Osteocyte (in vitro differentiated cells): ENCODE measurements around the gene NRIP1. TPM values are rescaled to one million over a fixed set of nuclear protein-coding genes. Genes with fewer than 3 reads are reported as not detected.

ENCODE experiments used
- DNase-seq: peaks from one replicate; pipeline ENCODE4 v3.0.0; 2021; ENCODE audit warnings: mixed read lengths; ENCODE audit not compliant: unreplicated experiment; ENCODE audit errors: extremely low spot score
- H3K27ac Mint-ChIP-seq: one replicate; pipeline ENCODE4 v1.8.0; 2021; ENCODE audit warnings: mild to moderate bottlenecking, mixed read lengths; ENCODE audit not compliant: unreplicated experiment
- H3K27me3 Mint-ChIP-seq: one replicate; pipeline ENCODE4 v1.8.0; 2021; ENCODE audit warnings: mixed read lengths; ENCODE audit not compliant: unreplicated experiment
- H3K36me3 Mint-ChIP-seq: one replicate; pipeline ENCODE4 v1.8.0; 2021; ENCODE audit warnings: mixed read lengths; ENCODE audit not compliant: unreplicated experiment
- H3K4me1 Mint-ChIP-seq: one replicate; pipeline ENCODE4 v1.8.0; 2021; ENCODE audit warnings: mixed read lengths; ENCODE audit not compliant: unreplicated experiment
- H3K4me3 Mint-ChIP-seq: one replicate; pipeline ENCODE4 v1.8.0; 2021; ENCODE audit warnings: mild to moderate bottlenecking, moderate library complexity, mixed read lengths; ENCODE audit not compliant: unreplicated experiment
- H3K9me3 Mint-ChIP-seq: one replicate; pipeline ENCODE4 v1.8.0; 2021; ENCODE audit warnings: mixed read lengths; ENCODE audit not compliant: unreplicated experiment
- CTCF ChIP-seq: fragments of 200-600 bp; sonication (generic); IDR thresholded peaks from 2 replicates; pipeline ENCODE4 v1.5.0; 2021; ENCODE audit warnings: antibody characterized with exemption, mild to moderate bottlenecking, moderate library complexity
- total RNA-seq: library from RNA; stranded (reverse); gene quantifications from 2 replicates; pipeline ENCODE4 v1.2.1, GENCODE V29; 2021

Gene NRIP1
- total RNA-seq, 1 donor from 2014 or later: 17.4 TPM

- no peak overlapping the region for H3K4me3 Mint-ChIP-seq
- no peaks in the 10 kb centered on the region for H3K9me3 Mint-ChIP-seq
- no peaks in the 10 kb centered on the region for H3K27me3 Mint-ChIP-seq
- no peak overlapping the region for H3K27ac Mint-ChIP-seq
- H3K4me1 Mint-ChIP-seq: peaks cover 7% of the 10 kb centered on the region
- peaks cover 6% of the 10 kb centered on the region for H3K36me3 Mint-ChIP-seq
- TF ChIP-seq CTCF: no peak
- DNase-seq: no peak
Measured at GRCh38 chr21:15028186-15028585, 36.6 kb downstream of the NRIP1 start.

- no peak for TF ChIP-seq CTCF
- H3K36me3 Mint-ChIP-seq: peaks cover 6% of the 10 kb centered on the region
- no peaks in the 10 kb centered on the region for H3K9me3 Mint-ChIP-seq
- no peaks in the 10 kb centered on the region for H3K27me3 Mint-ChIP-seq
- peaks cover 9% of the 10 kb centered on the region for H3K4me1 Mint-ChIP-seq
- no peak overlapping the region for H3K27ac Mint-ChIP-seq
- no peak overlapping the region for H3K4me3 Mint-ChIP-seq
- DNase-seq: no peak
Measured at GRCh38 chr21:15027056-15027455, 37.7 kb downstream of the NRIP1 start.

- H3K36me3 Mint-ChIP-seq: peaks cover 6% of the 10 kb centered on the region
- no peak for DNase-seq
- peaks cover 9% of the 10 kb centered on the region for H3K4me1 Mint-ChIP-seq
- H3K27me3 Mint-ChIP-seq: no peaks in the 10 kb centered on the region
- no peak overlapping the region for H3K27ac Mint-ChIP-seq
- H3K4me3 Mint-ChIP-seq: no peak overlapping the region
- no peaks in the 10 kb centered on the region for H3K9me3 Mint-ChIP-seq
- no peak for TF ChIP-seq CTCF
Measured at GRCh38 chr21:15026370-15026769, 38.4 kb downstream of the NRIP1 start.

GRCh38 chr21:15023776-15024175 lies 41.0 kb downstream of the NRIP1 start:
- Mint-ChIP-seq H3K36me3 (peaks cover 4% of the 10 kb centered on the region), H3K4me3 (no peak overlapping the region), H3K27me3 (no peaks in the 10 kb centered on the region), H3K9me3 (no peaks in the 10 kb centered on the region), H3K4me1 (peaks cover 11% of the 10 kb centered on the region), H3K27ac (no peak overlapping the region)
- TF ChIP-seq CTCF: no peak
- no peak for DNase-seq

GRCh38 chr21:15022608-15023261 lies 42.1 kb downstream of the NRIP1 start:
- Mint-ChIP-seq H3K9me3 (no peaks in the 10 kb centered on the region), H3K36me3 (peaks cover 4% of the 10 kb centered on the region), H3K4me1 (peaks cover 17% of the 10 kb centered on the region), H3K4me3 (no peak overlapping the region), H3K27ac (no peak overlapping the region), H3K27me3 (no peaks in the 10 kb centered on the region)
- DNase-seq: no peak
- TF ChIP-seq CTCF: no peak
